HG03571 (cell line): ENCODE measurements around the gene LRRC2.
"Not testable (repeated sequence)": the region's sequence is repeated elsewhere in the genome, so short reads cannot be mapped to it uniquely, and the experiment has no call there.

ENCODE experiments used
- ATAC-seq: cut with Tn5 transposase; IDR thresholded peaks from one replicate; pipeline ENCODE4 v1.9.1; 2021; ENCODE audit not compliant: unreplicated experiment

Gene LRRC2

GRCh38 chr3:46584598-46585467, 18.7 kb upstream of the LRRC2 start:
- ATAC-seq, result no peak

DNA sequence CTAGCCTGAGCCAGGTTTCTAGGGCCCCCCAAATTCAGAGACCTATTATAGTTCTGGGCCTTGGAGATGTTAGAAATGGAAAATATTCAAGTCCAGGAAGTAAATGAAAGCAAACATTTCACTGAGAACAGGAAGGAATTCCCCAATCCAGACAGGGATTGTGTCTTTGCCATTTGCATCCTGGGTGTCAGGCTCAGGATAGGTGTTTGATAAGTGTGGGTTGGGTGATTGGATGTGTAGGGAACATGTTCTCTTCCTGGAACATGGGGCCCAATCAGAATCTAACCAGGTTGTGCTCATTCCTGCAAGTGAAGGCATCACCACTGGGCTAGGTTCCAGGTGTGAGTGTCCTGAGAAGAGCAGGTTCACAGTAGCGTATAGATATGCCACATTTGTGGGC, 14.6 kb upstream of the LRRC2 start:
- ATAC-seq, result no peak

- ATAC-seq, result no peak
Measured at GRCh38 chr3:46579756-46580286, 13.7 kb upstream of the LRRC2 start.

GRCh38 chr3:46578973-46579755, 13.1 kb upstream of the LRRC2 start:
- ATAC-seq, result no peak

- not testable (repeated sequence) for ATAC-seq
Measured at GRCh38 chr3:46577580-46578249, 11.6 kb upstream of the LRRC2 start.

GRCh38 chr3:46576879-46577278, 10.8 kb upstream of the LRRC2 start:
- no peak for ATAC-seq

- no peak for ATAC-seq
Measured at GRCh38 chr3:46576386-46576785, 10.3 kb upstream of the LRRC2 start.

GRCh38 chr3:46575577-46576222, 9.6 kb upstream of the LRRC2 start:
- ATAC-seq, result no peak

GRCh38 chr3:46574881-46575576, 8.9 kb upstream of the LRRC2 start:
- ATAC-seq, result no peak

DNA sequence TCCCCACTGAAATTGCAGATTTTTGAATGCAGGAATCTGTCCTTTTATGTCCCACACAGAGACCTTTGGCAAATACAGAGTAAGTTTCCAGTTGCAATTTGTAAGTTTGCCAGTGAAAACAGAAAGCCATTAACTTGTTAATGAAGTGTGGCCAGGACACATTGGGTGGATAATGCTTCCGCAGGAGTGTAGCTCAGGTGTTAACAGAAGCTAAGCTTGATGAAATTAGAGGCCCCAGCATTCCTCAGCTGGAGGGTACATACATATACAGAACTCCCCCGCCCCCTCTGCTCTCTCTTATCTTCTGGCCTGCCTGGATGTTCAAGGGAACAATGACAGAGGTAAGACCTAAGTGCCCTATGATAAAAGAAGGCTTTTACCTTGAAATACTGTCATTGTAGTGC, 8.1 kb upstream of the LRRC2 start:
- ATAC-seq, result no peak

GRCh38 chr3:46573701-46574100, 7.6 kb upstream of the LRRC2 start:
- ATAC-seq, result no peak

DNA sequence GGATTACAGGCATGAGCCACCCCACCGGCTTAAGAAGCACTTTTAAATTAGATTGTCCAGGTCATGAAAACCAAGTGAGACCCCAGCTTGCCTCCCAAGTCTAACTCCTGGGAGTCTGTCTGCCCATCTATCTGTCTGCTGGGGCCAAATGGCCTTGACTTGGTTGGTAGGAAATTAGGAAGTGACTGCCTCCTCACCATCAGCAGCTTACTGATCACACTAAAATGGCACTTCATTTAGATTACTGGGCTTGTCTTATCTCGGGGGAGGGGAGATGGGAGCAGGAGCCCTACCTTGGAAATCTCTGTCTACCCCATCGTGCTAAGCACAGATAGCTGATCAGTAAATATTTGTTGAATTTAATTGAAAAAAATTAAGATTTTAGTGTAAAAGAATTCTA, 5.6 kb upstream of the LRRC2 start:
- no peak for ATAC-seq

DNA sequence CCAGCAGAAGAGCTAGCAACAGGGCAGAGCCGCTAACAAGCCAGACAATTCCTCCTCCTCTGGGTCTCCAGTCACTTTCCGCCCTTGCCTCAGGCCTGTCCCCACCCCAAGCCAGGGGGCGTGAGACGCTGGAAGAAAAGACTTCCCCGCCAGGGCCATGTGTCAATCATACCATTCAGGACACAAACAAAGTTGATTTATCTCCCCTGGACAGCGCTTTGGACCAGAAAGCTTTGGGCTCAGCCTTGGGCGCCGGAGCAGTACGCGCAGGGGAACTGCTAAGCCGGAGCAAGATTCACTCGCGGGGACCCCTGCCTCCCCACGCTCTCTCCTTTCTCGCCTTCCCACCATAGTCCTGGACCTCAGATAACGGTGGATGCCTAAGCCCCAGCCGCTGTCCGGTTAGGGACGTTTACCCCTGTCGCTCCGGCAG, 479 bp downstream of the LRRC2 start:
- ATAC-seq, result no peak

- no peak for ATAC-seq
Measured at GRCh38 chr3:46565077-46565476, 1.0 kb downstream of the LRRC2 start.

GRCh38 chr3:46564190-46565021, 1.7 kb downstream of the LRRC2 start:
- no peak for ATAC-seq

DNA sequence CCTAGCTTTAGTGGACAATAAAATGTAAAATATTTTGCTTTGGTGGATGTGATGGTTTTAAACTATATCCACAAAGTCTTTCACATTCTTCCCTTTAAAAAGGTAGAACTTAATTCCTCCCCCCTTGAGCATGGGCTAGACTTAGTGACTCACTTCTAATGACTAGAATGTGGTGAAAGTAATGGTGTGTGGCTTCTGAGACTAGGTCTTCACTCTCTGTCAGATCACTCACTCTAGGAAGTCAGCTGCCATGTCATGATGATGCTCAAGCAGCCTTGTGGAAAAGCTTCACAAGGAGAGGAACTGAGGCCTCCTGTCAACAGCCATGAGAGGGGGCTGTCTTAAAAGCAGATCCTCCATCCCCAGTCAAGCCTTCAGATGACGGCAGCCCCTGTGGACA, 4.2 kb downstream of the LRRC2 start:
- no peak for ATAC-seq

DNA sequence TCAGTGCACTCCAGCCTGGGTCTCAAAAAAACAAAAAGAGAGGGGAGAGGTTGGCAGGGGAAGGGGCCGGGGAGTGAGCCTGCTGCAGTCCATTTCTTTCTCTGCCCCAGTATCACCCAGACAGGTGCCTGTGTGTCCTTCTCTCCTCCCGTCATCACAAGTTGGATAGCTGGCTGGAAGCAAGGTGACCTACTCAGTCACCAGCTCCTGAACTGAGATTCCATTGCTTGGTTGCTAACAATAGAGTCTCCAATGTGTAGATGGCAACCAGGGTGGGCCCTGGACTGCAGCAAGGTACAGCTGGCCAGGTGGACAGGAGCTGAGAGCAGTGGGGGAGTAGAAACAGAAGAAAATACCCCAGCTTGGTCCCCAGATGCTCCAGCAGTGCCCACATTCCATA, 4.6 kb downstream of the LRRC2 start:
- no peak for ATAC-seq

DNA sequence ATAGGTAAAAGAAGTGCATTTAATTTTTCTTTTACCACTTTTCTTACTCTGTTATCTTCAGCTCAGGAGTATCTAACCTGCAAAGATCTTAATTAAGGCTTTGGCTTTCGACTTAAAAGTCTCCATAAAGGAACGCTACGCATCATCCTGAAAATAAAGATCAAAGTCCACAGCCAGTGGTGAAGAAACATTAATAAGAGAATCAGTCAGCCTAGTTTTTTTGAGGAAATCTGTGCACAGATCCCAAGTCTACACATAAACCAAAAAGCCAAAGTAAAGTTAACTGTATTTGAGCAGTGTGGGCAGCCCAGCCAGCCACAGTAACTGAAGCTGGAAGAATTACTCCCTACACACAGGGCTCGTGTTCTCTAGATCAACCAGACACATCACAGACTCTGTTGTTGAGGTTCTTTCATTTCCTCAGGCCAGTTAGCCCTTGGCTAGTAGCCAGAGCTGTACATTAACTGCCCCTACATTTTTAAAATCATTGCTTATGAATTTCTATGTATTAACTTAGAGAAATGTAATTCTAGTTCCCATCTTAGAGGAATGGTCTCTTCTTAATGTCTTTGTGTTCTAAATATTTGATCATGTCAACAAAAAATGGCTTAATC, 6.9 kb downstream of the LRRC2 start:
- ATAC-seq, result no peak
